NCI-H2171 treated with DMSO at 0.1 percent for 48 hours (cell line): ENCODE data around the gene ANKRD39.

Experiments used
- DNase-seq: peaks from one replicate; lab custom pipeline; 2025; lab: John Stamatoyannopoulos, UW

Gene ANKRD39

DNA sequence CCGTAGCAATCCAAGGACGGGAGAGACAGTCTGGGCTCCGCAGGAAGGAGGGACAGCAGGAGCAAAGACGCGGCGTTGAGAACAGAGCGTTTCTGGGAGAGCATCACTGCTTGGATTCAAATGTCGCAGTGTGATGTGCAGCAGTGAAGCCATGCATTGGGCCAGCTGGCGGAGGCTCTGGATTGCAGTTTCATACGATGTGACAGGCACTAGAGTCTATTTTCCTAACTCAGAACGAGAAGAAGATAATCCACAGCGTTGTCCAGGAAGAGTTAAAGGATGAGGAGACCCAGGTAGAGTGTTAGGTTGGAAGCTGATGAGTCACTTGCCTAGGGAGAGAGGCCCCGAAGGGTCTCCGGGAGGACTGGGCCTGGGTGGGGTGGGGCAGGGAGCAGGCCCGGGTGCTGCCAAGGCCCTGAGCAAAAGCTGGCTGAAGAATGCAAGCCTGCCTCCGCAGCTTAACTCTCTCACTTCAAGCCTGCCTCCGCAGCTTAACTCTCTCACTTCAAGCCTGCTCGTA, 29.7 kb upstream of the ANKRD39 start:
- no peak for DNase-seq

DNA sequence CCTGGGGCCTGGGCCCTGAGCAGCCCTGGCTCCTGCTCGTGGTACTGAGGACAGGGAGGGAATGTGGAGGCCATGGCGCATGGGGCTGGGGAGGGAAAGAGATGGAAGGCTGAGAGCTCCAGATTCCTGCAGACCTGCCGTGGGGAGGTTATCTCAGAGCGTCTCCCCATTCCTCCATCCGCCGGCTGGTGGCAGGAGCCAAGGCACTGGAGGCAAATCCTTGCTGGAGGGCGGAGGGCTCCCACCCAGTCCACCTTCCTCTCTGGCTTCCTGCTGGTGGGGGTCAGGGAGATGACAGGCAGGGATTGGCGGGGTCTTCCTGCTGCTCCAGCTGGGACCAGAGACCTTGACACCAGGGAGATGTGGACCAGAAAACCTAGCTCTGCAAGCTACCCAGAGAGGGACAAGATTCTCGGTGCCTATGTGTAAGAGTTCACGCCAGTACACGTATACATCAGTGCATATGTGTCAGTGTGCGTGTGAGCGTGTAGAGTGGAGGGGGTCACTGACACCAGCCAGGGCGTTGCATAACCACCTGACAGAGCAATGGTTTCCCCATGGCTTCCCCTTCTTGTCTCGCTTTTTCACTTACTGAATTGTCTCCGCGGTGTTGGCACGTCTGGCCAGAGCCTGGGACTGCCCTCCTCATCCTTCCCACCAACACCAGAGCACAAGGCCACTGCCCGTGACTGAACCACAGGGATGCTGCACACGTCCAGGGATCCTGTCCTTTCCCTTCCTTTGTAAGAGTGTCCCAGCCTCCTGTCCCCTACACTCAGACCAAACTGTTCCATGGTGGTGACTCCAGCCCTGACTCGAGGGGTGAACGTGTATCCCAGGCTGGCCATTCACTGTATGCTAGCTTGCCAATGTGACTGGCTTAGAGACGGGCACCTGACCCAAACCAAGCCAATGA, 27.9 kb upstream of the ANKRD39 start:
- DNase-seq = no peak

DNA sequence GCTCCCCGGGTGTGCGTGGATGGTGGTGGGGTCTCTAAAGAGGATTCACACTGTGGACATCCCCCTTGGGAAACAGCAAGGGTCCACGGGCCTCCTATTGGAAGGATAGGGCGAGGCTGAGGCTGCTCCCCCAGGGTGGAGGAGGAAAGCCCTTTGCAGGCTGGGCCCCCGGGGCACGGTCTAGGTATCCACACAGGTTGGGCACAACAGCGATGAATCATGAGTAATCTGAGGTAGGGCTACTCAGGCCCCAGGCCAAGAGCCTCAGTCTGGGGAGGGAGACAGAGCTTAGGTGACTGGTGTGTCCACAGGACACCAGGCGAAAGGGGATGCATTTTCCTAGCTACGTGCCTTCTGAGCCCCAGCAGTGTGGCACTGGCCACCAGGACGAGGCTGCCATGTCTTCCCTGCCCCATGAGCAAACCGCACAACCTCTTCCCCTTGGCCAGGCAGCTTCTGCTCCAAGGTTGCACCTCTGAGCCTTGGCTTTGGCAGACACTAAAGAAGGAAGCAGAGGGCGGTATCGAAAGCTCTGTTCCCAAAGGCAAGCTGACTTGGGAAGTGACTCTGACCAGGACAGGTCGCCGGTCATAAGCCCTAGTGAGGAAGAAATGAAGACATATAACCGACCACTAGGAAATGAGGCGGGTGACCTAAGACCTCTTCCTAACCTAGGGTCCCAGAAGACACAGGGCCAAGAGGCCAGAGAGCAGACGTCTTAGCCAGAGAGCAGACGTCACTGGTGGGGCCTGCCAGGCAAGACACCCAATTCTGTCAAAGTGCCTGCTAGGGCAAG, 26.7 kb upstream of the ANKRD39 start:
- DNase-seq = no peak

DNA sequence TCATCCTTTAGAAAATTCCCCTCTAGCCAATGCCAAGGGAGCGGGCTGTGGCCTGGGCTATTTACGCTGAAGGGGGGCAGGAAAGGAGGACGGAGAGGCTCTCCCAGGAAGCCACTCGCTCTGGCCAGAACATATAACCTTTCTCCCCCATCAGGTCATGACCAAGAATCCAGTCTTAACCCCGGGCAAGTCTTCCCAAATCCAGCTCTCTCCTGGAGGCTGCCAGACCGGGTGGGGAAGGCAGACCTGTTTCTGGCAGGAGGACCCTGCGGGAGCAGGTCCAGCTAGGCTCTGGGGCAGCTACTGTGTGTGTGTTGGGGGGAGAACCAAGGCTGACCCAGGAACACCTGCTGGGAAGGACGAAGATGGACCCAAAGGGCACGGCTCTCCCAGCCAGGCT, 25.5 kb upstream of the ANKRD39 start:
- no peak for DNase-seq

DNA sequence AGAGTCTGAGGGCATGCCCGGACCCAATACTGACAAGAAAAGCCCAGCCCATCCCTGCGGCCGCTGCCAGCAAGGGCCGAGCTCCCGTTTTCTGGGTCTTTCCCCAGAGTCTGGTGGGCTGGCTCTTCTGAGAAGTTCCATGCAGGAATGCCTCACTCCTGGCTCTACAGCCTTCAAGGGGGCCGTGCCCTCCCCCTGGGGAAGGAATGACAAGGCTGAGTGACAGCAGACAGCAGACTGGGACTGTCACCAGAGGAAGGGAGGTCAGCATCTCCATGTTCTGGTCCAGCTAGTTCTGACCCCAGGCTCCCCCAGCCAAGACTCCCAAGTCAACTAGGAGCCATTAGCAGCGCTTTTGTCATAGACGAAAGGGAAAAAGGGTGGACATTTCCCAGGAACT, 25.1 kb upstream of the ANKRD39 start:
- no peak for DNase-seq

DNA sequence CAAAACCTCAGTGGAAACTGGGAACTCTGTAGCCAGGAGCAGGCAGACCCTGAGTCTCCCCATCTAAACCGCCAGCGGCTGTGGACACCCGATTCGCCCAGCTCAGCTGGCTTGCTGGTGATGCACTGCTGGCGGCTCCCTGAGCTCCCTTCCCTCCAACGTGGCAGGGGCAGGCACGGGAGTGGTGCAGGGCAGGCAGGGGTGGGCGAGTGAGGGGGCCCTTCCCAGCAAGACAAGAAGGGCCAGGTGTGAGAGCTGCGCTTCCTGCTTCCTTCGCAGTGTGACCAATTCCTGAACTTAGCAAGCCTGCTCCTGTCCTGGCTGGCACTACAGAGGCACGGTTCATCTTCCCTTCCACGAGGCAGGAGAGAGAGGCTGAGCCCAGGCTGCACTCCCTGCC, 24.4 kb upstream of the ANKRD39 start:
- DNase-seq = no peak

DNA sequence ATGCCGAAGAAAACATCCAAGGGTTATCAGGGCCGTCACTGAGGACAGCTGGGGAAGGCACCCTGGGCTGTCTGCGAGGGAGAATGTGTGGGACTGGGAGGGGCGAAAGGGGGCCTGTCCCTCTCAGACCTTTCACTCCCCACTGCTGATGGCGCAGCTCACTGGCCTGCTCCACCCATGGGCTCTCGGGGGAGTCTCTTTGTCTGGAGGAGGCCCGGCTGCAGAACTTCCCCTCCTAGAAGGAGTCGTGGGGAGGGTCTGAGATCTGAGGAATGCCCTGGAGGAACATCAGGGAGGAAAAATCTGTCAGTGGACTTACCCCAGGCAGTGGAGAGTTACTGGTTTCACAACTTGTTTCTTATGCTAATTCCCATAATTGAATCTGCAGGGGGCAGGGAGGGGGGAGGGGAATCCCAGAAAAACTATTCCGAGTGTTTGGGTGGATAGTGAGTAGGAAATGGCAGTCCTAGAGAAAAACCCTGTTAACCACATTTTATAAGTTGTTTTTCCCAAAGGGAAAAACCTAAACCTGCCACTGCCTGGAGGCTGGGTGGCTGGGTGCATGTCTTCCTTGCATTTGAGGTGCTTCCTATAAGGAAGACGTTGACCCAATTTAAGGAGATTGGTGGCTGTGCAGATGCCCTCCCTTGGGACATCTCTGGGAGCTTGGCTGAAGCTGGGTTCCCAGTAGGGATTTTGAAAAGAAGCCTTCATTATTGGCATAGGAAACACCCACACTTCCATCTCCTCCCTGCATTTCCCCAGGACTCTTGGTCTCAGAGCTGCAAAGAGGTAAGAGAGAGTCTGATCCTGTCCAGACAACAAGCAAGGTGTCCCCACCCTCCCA, 23.8 kb upstream of the ANKRD39 start:
- DNase-seq = no peak

DNA sequence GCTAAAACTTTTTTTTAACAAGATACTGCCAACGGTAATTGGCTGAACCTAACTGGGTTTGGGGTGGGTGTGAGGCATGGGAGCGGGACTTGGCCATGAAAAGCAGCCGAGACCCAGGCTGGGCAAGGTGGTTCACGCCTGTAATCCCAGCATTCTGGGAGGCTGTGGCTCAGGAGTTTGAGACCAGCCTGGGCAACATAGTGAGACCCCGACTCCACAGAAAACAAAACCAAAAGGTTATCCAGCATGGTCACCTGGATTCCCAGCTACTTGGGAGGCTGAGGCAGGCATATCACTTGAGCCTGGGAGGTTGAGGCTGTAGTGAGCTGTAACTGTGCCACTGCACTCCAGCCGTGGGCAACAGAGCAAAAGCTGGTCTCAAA, 23.1 kb upstream of the ANKRD39 start:
- DNase-seq = no peak

DNA sequence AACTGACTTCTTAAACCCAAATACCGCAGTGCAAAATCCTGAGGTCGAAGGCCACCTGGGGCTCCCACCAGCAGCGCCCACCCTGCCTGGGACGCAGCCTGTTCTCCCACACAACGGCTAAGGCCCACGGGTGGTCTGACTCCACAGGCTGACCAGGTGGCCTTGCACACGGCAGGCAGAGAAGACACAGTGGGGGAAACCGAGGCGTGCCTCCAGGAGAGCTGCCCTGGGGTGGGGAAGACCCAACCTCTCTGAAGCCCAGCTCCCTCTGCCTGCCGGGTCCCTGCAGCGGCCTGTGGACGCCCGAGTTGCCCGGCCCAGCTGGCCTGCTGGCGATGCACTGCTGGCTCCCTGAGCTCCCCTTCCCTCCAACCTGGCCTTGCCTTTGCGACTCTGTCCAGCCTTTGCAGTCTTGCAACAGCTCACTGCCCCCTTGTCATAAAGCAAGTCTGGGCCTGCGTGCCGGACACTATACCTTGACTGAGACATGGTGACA, 21.8 kb upstream of the ANKRD39 start:
- no peak for DNase-seq

DNA sequence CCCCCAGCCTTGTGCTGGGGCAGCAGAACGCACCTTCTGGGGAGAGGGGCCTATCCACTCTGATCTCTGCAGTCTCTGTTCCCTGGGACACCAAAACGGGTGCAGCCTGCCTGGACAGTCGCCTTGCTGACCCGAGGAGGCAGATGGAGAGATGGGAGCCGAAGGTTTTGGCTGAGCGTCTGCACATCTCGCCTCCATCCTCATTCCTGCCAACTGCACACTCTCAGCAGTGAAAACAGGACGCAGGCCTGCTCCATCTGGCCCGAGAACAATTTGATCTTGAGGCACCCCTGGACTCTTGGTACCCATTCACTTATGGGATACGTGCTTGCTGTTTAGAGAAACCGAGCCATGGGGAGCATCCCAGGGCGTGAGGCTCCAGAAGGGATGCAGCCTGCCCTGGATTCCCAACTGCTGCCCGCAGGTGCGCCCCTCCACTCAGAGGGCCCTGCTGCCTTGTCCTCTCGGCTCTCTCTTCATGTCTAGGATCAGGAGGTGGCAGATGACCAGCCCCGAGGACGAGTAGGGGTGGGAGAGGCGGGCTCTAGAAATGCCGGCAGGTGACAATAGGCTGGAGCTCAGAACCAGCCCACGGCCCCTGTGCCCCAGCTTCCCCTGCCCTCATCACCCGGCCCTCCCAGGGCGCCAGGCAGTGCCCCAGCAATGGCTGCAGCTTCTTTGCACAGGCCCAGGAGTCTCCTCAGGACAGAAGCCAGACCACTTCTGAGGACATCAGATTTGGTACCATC, 21.2 kb upstream of the ANKRD39 start:
- no peak for DNase-seq

DNA sequence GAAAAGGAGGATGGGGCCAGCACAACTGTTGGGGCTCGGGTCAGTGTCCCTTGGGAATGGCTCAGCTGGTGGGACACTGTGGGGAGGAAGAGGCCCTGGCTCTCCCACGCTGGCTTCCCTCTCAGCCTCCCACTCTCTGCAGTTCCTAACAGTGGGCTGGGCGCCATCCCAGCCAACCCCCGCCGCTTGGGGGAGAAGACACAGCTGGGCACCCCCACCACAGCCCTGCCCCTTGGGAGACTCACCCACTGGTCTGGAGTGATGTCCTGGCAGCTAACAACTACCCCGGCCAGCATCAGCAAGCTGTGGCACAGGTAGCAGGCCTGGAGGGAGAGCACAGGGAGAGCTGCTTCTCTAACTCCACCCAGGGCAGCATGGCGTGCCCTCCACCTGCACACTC, 20.4 kb upstream of the ANKRD39 start:
- no peak for DNase-seq

DNA sequence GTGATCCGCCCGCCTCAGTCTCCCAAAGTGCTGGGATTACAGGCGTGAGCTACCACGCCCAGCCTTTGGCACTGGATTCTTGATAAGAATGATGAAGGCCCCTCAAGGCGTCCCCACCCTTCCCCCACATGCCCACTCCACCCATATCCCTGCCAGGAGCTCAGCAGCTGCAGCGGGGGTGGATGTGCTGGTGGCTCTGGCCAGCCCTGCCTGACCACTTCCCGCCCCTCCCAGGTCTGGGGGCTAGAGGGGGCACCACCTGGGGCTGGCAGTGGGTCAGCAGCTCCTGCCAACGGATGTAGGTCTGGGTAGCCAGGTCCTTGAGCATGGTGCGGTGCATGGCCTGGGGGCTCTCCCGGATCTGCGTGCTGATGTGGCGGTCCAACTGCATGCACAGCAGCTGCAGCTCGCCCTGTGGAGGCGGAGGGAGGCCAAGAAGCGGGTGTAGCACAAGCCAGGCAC, 19.8 kb upstream of the ANKRD39 start:
- DNase-seq = no peak

DNA sequence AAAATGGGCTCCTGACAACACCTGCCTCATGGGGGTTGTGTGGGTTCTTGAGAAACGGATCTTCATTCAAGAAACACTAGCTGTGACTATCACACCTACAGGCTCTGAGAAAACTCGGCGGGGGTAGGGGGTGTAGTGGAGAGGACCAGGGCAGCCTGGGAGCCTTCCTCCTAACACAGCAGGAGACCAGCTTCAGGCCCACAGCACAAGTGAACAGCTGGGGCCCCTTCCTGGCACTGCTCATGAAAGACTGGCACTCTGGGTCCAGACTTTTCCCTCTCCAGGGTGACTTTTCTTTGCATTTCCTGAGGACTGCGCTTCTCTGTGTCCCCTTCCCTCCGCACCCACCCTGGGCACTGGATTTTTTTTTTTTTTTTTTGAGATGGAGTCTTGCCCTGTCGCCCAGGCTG, 19.2 kb upstream of the ANKRD39 start:
- DNase-seq = no peak

DNA sequence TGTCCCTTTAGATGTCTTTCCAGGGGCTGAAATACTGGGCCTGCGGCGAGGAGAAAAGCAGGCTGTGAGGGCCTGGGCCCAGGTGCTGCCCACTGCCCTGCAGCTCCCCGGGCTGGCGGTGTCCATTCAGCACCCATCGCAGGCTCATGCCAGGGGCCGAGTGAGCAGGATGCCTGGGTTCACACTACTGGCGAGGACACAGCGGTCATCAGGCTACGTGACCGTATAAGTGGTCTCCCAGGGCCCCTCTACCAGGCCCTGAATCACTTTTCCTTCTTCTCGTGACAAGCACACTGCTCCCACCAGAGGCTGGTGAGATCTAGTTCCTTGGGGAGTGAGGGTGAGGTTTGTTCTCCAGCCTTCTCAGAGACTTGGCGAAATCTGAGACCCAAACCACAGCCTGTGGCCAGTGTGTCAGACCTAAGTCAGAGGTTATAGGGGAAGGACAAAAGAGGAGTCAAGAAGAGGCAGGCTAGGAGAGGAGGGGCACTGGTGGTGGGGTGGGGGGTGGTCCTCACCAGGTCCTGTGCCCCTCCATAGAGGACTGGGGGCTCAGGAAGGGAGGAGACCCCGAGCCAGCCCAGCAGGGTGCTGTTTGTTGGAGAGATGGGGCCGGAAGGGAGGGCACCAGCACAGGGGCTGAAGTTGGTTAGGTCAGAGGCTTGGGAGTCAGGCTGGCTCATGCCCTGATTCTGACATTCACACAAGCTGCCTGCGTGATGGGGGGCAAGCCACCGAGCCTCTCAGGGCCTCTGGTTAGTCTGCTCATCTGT, 18.6 kb upstream of the ANKRD39 start:
- DNase-seq = no peak

DNA sequence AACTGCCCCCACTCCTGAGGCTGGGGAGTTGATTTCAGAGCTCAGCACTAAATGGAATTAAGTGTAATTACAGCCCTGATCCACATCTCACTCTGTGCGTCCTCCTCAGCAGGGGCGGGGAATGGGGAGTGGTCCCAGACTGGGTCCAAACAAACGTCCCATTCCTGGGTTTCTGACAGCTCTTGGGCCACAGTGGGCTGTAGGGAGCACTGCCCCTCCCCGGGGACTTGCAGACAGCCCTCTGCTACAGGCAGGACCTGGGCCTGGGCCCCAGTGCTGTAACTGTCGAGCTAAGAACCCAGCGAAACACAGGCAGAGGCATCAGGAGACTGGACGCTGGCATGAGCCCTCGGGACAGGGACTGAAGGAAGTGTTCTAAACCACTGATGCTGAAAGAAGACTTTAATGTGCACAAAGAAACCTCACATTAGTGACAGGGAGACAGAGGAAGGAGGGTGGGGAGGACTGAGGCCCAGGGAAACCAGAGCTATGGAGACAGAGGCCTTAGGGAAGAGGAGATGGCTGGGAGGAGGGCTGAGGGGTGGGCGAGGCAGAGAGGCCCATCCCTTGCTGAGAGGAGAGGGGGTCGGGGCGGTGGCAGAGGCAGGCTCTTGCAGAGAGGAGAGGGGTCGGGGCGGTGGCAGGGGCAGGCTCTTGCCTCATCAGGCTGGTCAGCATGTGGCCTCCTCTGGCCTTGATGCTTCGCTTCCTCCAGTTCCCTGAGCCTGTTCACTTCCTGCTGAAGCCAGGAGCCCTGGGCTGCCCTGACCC, 17.9 kb upstream of the ANKRD39 start:
- no peak for DNase-seq

DNA sequence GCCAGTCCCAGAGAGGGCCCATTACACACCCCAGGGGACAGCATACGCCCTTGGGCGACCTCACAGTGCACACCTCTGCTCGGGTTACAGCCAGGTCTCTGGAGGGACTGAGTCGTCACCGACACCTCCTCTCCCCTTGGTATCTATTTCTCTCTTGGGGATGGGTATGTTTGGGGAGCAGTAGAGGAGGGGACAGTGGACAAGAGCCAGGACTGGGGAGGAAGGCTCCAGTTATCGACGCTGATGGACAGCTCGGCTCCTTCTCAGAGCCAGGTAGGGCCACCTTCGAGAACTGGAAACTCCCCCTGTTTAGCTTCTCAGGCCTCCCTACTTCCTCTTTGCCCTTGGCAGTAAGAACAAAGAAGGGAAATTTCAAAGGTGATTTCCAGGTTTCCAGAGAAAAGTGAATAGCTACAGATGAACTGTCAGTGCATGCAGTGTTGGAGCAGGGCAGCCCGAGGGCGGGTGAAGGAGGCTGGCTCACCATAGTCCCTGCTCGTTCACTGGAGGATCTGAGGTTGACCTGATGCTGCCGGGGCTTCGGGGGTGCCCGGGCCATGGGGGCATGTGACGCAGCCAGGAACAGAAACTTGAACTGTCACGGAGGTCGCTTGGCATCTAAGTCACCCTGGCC, 16.5 kb upstream of the ANKRD39 start:
- DNase-seq = peak; percentile 10

DNA sequence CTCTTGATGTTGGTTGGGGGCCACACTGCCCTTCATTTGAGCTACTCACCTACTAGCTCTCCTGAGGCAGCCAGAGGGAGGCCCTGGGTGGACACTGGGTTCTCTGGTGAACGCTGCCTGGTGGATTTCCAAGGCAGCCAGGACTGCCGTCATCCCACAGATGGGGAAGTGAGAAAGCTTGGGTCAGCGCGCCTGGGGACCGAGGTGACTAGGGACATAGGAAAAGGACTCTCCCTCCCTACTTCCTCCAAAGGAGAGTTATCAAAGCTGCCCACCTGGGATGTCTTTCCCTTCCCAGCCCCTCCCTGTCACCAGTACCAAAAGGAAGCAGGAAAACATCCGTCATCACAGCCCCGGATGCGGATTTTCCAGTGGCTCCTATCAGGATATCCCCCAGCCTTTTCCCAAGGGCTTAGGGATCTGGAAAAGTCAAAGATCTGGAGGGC, 15.9 kb upstream of the ANKRD39 start:
- no peak for DNase-seq

DNA sequence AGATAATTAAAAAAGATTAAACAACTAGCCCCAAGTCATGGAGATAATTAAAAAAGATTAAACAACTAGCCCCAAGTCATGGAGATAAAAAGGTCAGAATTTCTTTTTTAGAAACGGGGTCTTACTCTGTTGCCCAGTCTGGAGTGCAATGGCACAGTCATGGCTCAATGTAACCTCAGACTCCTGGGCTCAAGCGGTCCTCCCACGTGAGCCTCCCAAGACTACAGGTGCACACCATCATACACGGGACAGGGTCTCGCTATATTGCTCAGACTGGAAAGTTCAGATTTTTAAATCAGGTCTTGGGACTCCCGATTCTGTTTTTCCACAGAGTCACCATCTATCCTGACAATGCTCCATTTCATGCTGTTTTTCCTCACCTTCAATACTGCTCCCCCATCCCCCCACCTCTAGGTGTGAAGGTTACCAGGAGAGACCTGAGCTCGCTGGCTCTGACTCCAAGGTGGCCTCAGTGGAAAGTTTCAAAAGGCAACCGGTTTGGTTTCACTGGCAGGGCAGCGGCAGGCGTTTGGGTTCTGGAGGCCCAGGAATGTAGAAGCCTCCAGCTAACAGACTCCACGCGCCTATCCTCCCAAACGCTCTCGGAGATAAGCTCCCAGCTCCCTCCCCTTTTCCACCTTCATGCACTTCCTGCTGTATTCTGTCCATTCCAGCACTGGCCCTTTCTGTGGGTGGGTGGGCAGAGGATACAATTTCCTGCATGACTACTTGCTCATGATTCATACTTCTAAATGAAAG, 15.0 kb upstream of the ANKRD39 start:
- DNase-seq = no peak
